ENCODE data around the gene NDUFAF2.
"Not testable (repeated sequence)": the region's sequence is repeated elsewhere in the genome, so short reads cannot be mapped to it uniquely, and the experiment has no call there.

The NDUFAF2 gene

GRCh38 chr5:60993425-60993824, 48.4 kb downstream of the NDUFAF2 start:
- no peak for DNase-seq (ENCODE audit: low spot score)

- no peak for DNase-seq (ENCODE audit: low spot score)
These were observed 49.0 kb downstream of the NDUFAF2 start for GRCh38 chr5:60993875-60994571.

- no peak for DNase-seq (ENCODE audit: low spot score)
These were observed 51.4 kb downstream of the NDUFAF2 start for GRCh38 chr5:60996368-60996767.

GRCh38 chr5:60997721-60998120, 52.7 kb downstream of the NDUFAF2 start:
- no peak for DNase-seq (ENCODE audit: low spot score)

- no peak for DNase-seq (ENCODE audit: low spot score)
These were observed 55.9 kb downstream of the NDUFAF2 start for GRCh38 chr5:61000887-61001286.

GRCh38 chr5:61001647-61002046, 56.6 kb downstream of the NDUFAF2 start:
- DNase-seq (ENCODE audit: low spot score) = no peak

GRCh38 chr5:61002611-61003355, 57.8 kb downstream of the NDUFAF2 start:
- DNase-seq (ENCODE audit: low spot score) = no peak

GRCh38 chr5:61004448-61004847, 59.4 kb downstream of the NDUFAF2 start:
- DNase-seq (ENCODE audit: low spot score) = no peak

GRCh38 chr5:61009907-61010306, 64.9 kb downstream of the NDUFAF2 start:
- DNase-seq (ENCODE audit: low spot score) = no peak

GRCh38 chr5:61010467-61011454, 65.8 kb downstream of the NDUFAF2 start:
- DNase-seq (ENCODE audit: low spot score) = no peak

GRCh38 chr5:61018062-61018461, 73.1 kb downstream of the NDUFAF2 start:
- no peak for DNase-seq (ENCODE audit: low spot score)

- DNase-seq (ENCODE audit: low spot score) = no peak
These were observed 74.6 kb downstream of the NDUFAF2 start for GRCh38 chr5:61019642-61020041.

- no peak for DNase-seq (ENCODE audit: low spot score)
These were observed 75.4 kb downstream of the NDUFAF2 start for GRCh38 chr5:61020415-61020814.

- DNase-seq (ENCODE audit: low spot score) = peak; percentile 12
These were observed 78.1 kb downstream of the NDUFAF2 start for GRCh38 chr5:61023131-61023530.

GRCh38 chr5:61026004-61026403, 81.0 kb downstream of the NDUFAF2 start:
- no peak for DNase-seq (ENCODE audit: low spot score)

- no peak for DNase-seq (ENCODE audit: low spot score)
These were observed 83.4 kb downstream of the NDUFAF2 start for GRCh38 chr5:61028382-61028781.

- no peak for DNase-seq (ENCODE audit: low spot score)
These were observed 84.6 kb downstream of the NDUFAF2 start for GRCh38 chr5:61029456-61030162.

- DNase-seq (ENCODE audit: low spot score) = peak; percentile 7
These were observed 85.1 kb downstream of the NDUFAF2 start for GRCh38 chr5:61030163-61030482.

GRCh38 chr5:61031301-61031700, 86.3 kb downstream of the NDUFAF2 start:
- not testable (repeated sequence) for DNase-seq (ENCODE audit: low spot score)

- no peak for DNase-seq (ENCODE audit: low spot score)
These were observed 99.5 kb downstream of the NDUFAF2 start for GRCh38 chr5:61044545-61044944.

GRCh38 chr5:61047346-61047745, 102.3 kb downstream of the NDUFAF2 start:
- no peak for DNase-seq (ENCODE audit: low spot score)

- peak; percentile 36 for DNase-seq (ENCODE audit: low spot score)
These were observed 103.5 kb downstream of the NDUFAF2 start for GRCh38 chr5:61048534-61048933.

Measured in AG08395 (cell line).